Nephron progenitor cell (in vitro differentiated cells): ENCODE results near the gene GPS1.

ENCODE experiments used
- DNase-seq: peaks from one replicate; pipeline ENCODE4 v3.0.0; 2021
- H3K27ac Mint-ChIP-seq: 2 replicates; pipeline ENCODE4 v1.8.0; 2021; ENCODE audit warnings: mild to moderate bottlenecking, moderate library complexity, mixed read lengths
- H3K27me3 Mint-ChIP-seq: 2 replicates; pipeline ENCODE4 v1.8.0; 2021; ENCODE audit warnings: mild to moderate bottlenecking, low read depth, mixed read lengths; ENCODE audit not compliant: poor library complexity
- H3K36me3 Mint-ChIP-seq: 2 replicates; pipeline ENCODE4 v1.8.0; 2021; ENCODE audit warnings: low read depth, mixed read lengths
- H3K4me1 Mint-ChIP-seq: 2 replicates; pipeline ENCODE4 v1.8.0; 2021; ENCODE audit warnings: mixed read lengths
- H3K4me3 Mint-ChIP-seq: 2 replicates; pipeline ENCODE4 v1.8.0; 2021; ENCODE audit warnings: mild to moderate bottlenecking, moderate library complexity, mixed read lengths
- H3K9me3 Mint-ChIP-seq: 2 replicates; pipeline ENCODE4 v1.8.0; 2021; ENCODE audit warnings: mild to moderate bottlenecking, moderate library complexity, mixed read lengths
- TF ChIP-seq, protein P1 (sequence below): fragments of 200-600 bp; sonication (generic); IDR thresholded peaks from 2 replicates; pipeline ENCODE4 v1.5.0; 2021; ENCODE audit warnings: antibody characterized with exemption

Gene GPS1

DNA sequence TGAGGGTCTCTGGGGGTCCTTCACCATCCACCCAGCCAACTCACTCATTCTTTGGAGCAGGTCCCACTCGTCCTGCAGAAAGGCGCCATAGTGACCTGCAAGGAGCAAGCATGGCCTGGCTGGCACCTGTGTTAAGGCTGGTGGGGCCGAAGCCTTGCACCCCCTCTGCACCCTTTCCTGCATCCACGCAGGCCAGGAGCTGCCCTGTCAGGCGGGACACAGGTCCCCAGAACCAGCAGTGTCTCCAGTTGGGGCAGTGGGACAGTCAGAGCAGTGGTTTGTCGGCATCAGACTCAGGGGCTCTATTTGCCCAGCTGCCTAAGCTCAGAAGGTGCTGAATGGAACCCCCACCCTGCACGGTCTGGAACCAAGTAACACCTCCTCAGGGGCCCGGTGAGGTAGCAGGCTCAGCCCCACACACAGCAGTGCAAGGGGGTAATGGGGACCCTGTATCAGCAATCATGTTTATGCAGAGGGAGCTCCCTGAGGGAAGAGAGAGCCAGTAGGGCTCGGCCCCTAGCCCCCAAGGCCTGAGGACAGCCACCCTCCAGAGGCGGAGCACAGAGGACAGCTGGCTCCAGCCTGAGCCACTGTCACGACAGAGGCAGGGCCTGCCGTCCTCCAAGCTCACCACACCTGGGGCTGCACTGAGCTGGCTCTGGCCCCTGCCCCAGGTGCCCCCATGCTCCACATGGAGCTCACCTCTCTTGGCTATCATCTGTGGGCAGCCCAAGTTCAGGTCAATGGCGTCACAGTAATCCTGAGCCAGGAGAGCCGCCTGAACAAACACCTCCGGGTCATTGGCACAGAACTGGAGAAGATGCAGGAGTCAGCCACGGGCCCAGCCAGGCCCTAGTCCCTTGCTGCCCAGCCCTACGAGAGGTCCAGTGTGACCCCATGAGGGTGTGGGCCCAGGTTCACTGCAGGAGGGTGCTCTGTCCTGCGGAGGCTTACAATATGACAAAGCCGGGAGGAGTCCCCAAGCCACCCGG is 12.0 kb downstream of the GPS1 start:
- no peaks in the 10 kb centered on the region for H3K36me3 Mint-ChIP-seq
- no peak for DNase-seq
- peaks cover 4% of the 10 kb centered on the region for H3K4me1 Mint-ChIP-seq
- H3K9me3 Mint-ChIP-seq, result no peaks in the 10 kb centered on the region
- H3K4me3 Mint-ChIP-seq, result peak overlapping the region; percentile 76
- no peak overlapping the region for H3K27ac Mint-ChIP-seq
- TF ChIP-seq, protein P1, sequence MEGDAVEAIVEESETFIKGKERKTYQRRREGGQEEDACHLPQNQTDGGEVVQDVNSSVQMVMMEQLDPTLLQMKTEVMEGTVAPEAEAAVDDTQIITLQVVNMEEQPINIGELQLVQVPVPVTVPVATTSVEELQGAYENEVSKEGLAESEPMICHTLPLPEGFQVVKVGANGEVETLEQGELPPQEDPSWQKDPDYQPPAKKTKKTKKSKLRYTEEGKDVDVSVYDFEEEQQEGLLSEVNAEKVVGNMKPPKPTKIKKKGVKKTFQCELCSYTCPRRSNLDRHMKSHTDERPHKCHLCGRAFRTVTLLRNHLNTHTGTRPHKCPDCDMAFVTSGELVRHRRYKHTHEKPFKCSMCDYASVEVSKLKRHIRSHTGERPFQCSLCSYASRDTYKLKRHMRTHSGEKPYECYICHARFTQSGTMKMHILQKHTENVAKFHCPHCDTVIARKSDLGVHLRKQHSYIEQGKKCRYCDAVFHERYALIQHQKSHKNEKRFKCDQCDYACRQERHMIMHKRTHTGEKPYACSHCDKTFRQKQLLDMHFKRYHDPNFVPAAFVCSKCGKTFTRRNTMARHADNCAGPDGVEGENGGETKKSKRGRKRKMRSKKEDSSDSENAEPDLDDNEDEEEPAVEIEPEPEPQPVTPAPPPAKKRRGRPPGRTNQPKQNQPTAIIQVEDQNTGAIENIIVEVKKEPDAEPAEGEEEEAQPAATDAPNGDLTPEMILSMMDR, result no peak
- peaks cover 3% of the 10 kb centered on the region for H3K27me3 Mint-ChIP-seq

DNA sequence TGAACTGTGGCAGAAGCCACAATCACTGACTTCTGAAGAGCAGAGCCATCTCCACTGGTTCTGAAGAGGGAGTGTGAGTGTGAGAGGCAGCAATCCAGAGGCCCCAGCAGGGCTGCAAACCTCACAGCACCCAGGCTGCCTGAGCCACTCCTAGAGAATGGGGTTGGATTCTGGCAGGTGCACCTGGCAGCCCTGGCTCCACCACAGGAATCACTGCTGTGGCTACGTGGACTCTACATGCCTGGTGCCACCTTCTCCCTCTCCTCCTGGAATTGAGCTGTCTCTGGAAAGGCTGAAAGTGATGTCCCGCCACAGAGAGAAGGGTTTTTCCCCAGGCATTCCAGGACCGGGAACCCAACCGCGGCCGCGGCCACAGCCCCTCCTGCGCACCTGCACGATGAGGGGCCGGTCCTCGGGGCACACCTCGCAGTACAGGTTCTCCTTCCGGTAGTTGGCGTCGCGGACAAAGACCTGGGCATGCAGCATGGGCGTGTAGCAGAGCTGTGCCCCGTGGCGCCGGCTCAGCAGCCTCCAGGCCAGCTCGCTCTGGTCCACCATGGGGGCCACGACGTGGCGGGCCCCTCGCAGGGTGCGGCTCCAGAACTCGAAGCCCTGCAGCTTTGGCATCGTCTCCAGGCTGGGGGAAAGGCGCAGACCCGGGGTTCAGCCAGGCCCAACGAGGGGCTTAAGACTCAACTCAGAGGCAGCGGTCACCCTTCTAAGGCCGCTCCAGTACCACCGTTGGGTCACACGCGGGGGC is 12.9 kb downstream of the GPS1 start:
- H3K27ac Mint-ChIP-seq, result no peak overlapping the region
- no peaks in the 10 kb centered on the region for H3K9me3 Mint-ChIP-seq
- TF ChIP-seq, protein P1, result no peak
- H3K36me3 Mint-ChIP-seq, result no peaks in the 10 kb centered on the region
- peak overlapping the region; percentile 76 for H3K4me3 Mint-ChIP-seq
- peaks cover 4% of the 10 kb centered on the region for H3K4me1 Mint-ChIP-seq
- peaks cover 9% of the 10 kb centered on the region for H3K27me3 Mint-ChIP-seq
- DNase-seq, result no peak

GRCh38 chr17:82065193-82065637 is 13.5 kb downstream of the GPS1 start:
- Mint-ChIP-seq H3K9me3 (no peaks in the 10 kb centered on the region), H3K27me3 (peaks cover 13% of the 10 kb centered on the region), H3K4me1 (peaks cover 4% of the 10 kb centered on the region), H3K4me3 (peak overlapping the region; percentile 76), H3K27ac (no peak overlapping the region), H3K36me3 (no peaks in the 10 kb centered on the region)
- TF ChIP-seq, protein P1, result no peak
- DNase-seq, result peak; percentile 50

- Mint-ChIP-seq H3K27me3 (peaks cover 19% of the 10 kb centered on the region), H3K27ac (no peak within 1 kb of the TSS), H3K4me3 (peak within 1 kb of the TSS; percentile 83), H3K36me3 (no peaks in the 10 kb centered on the region), H3K9me3 (no peaks in the 10 kb centered on the region), H3K4me1 (peaks cover 4% of the 10 kb centered on the region)
- peak; percentile 77 for DNase-seq
- TF ChIP-seq, protein P1, result no peak
Measured at GRCh38 chr17:82065638-82066303, 14.1 kb downstream of the GPS1 start, which contains the start of gene DUS1L. DUS1L (minus strand) TSS chr17:82065804; CDS start chr17:82065059, 745 bp downstream.

GRCh38 chr17:82070611-82071010 is 18.9 kb downstream of the GPS1 start:
- Mint-ChIP-seq H3K4me3 (no peak overlapping the region), H3K4me1 (peaks cover 4% of the 10 kb centered on the region), H3K27me3 (peaks cover 45% of the 10 kb centered on the region), H3K27ac (no peak overlapping the region), H3K9me3 (peaks cover 16% of the 10 kb centered on the region), H3K36me3 (no peaks in the 10 kb centered on the region)
- no peak for DNase-seq
- TF ChIP-seq, protein P1, result no peak
